H1 (cell line): Measurements from ENCODE around the gene EPHA6. TPM values are rescaled to one million over a fixed set of nuclear protein-coding genes. Genes with fewer than 3 reads are reported as not detected.

Source experiments
- BACH1 ChIP-seq: IDR thresholded peaks from 2 replicates; pipeline ENCODE4 v1.6.1; 2012; ENCODE audit warnings: low read length, improper control_type of control experiment
- NANOG ChIP-seq: IDR thresholded peaks from 2 replicates; pipeline ENCODE4 v1.6.1; 2011; ENCODE audit warnings: low read length, low read depth, mild to moderate bottlenecking, inconsistent platforms; ENCODE audit not compliant: insufficient read depth, poor library complexity, severe bottlenecking
- PHF8 ChIP-seq: fragments of 200-600 bp; sonication (generic); conservative IDR thresholded peaks from 2 replicates; pipeline ENCODE4 v1.7.1; 2012; ENCODE audit warnings: low read depth, mild to moderate bottlenecking, inconsistent platforms, low read length, moderate library complexity
- SP2 ChIP-seq: IDR thresholded peaks from 2 replicates; pipeline ENCODE4 v1.6.1; 2012; ENCODE audit warnings: mild to moderate bottlenecking, low read length, inconsistent platforms
- polyA plus RNA-seq, 7 experiments: library from polyadenylated mRNA; depleted of rRNA in 3 of 7; stranded (reverse) in 5 of 7; unstranded in 2 of 7; fragments of >200 nt in 5 of 7; fragments of 200-250 nt in 2 of 7; gene quantifications; 1 replicate in 5 of 7; 2 replicates in 1 of 7; 4 replicates in 1 of 7; pipeline versions ENCODE4 v1.2.1 to v1.2.3, GENCODE V29; 2011 to 2013; ENCODE audit warnings: missing spikeins in 2 of 7, mixed read lengths in 2 of 7
- total RNA-seq: library from RNA; stranded (reverse); fragmentation: NEBNext Ultra II Directional; extraction: Animal tissue kit (Norgen Biotek cat#: 25700); gene quantifications from 2 replicates; pipeline ENCODE4 v1.2.1, GENCODE V29; 2021
- TF ChIP-seq, protein P1 (sequence below): fragments of 300-600 bp; sonication (generic); IDR thresholded peaks from 2 replicates; pipeline ENCODE4 v1.7.1; 2012; ENCODE audit warnings: low read length, moderate library complexity, mild to moderate bottlenecking, inconsistent platforms; ENCODE audit not compliant: insufficient replicate concordance
- TF ChIP-seq, protein P2 (sequence below), 3 experiments: IDR thresholded peaks; 1 replicate in 2 of 3; 2 replicates in 1 of 3; pipeline versions ENCODE4 v1.5.1 to v1.6.1; 2011; ENCODE audit warnings: low read length in 3 of 3, mild to moderate bottlenecking in 3 of 3, inconsistent platforms in 2 of 3, low read depth in 1 of 3, moderate library complexity in 1 of 3; ENCODE audit not compliant: insufficient read depth in 1 of 3; ENCODE audit errors: control extremely low read depth in 1 of 3

Gene EPHA6
- total and polyA plus RNA-seq, 2 of the 8 experiments (the other 6 are each of a cell fraction or from before 2014, with no cell fraction given): 0.83 to 3.2 TPM

DNA sequence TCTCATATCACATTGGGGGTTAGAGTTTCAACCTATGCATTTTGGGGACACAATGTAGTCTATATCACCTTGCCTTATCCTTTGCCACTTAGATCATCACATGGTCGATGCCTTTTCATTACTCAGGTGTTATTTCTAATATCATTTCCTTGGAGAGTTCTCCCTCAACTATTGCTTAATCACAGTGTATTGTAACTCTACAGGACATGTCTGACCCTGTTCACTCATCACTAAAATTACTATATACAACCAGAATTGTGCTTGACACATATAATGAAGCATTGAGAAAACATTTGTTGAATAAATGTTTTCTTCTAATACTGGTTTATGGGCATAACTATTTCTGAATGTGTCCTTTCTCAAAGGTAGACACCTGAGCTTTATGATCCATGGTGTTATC, 207.4 kb downstream of the EPHA6 start (continued):
- TF ChIP-seq, protein P1, sequence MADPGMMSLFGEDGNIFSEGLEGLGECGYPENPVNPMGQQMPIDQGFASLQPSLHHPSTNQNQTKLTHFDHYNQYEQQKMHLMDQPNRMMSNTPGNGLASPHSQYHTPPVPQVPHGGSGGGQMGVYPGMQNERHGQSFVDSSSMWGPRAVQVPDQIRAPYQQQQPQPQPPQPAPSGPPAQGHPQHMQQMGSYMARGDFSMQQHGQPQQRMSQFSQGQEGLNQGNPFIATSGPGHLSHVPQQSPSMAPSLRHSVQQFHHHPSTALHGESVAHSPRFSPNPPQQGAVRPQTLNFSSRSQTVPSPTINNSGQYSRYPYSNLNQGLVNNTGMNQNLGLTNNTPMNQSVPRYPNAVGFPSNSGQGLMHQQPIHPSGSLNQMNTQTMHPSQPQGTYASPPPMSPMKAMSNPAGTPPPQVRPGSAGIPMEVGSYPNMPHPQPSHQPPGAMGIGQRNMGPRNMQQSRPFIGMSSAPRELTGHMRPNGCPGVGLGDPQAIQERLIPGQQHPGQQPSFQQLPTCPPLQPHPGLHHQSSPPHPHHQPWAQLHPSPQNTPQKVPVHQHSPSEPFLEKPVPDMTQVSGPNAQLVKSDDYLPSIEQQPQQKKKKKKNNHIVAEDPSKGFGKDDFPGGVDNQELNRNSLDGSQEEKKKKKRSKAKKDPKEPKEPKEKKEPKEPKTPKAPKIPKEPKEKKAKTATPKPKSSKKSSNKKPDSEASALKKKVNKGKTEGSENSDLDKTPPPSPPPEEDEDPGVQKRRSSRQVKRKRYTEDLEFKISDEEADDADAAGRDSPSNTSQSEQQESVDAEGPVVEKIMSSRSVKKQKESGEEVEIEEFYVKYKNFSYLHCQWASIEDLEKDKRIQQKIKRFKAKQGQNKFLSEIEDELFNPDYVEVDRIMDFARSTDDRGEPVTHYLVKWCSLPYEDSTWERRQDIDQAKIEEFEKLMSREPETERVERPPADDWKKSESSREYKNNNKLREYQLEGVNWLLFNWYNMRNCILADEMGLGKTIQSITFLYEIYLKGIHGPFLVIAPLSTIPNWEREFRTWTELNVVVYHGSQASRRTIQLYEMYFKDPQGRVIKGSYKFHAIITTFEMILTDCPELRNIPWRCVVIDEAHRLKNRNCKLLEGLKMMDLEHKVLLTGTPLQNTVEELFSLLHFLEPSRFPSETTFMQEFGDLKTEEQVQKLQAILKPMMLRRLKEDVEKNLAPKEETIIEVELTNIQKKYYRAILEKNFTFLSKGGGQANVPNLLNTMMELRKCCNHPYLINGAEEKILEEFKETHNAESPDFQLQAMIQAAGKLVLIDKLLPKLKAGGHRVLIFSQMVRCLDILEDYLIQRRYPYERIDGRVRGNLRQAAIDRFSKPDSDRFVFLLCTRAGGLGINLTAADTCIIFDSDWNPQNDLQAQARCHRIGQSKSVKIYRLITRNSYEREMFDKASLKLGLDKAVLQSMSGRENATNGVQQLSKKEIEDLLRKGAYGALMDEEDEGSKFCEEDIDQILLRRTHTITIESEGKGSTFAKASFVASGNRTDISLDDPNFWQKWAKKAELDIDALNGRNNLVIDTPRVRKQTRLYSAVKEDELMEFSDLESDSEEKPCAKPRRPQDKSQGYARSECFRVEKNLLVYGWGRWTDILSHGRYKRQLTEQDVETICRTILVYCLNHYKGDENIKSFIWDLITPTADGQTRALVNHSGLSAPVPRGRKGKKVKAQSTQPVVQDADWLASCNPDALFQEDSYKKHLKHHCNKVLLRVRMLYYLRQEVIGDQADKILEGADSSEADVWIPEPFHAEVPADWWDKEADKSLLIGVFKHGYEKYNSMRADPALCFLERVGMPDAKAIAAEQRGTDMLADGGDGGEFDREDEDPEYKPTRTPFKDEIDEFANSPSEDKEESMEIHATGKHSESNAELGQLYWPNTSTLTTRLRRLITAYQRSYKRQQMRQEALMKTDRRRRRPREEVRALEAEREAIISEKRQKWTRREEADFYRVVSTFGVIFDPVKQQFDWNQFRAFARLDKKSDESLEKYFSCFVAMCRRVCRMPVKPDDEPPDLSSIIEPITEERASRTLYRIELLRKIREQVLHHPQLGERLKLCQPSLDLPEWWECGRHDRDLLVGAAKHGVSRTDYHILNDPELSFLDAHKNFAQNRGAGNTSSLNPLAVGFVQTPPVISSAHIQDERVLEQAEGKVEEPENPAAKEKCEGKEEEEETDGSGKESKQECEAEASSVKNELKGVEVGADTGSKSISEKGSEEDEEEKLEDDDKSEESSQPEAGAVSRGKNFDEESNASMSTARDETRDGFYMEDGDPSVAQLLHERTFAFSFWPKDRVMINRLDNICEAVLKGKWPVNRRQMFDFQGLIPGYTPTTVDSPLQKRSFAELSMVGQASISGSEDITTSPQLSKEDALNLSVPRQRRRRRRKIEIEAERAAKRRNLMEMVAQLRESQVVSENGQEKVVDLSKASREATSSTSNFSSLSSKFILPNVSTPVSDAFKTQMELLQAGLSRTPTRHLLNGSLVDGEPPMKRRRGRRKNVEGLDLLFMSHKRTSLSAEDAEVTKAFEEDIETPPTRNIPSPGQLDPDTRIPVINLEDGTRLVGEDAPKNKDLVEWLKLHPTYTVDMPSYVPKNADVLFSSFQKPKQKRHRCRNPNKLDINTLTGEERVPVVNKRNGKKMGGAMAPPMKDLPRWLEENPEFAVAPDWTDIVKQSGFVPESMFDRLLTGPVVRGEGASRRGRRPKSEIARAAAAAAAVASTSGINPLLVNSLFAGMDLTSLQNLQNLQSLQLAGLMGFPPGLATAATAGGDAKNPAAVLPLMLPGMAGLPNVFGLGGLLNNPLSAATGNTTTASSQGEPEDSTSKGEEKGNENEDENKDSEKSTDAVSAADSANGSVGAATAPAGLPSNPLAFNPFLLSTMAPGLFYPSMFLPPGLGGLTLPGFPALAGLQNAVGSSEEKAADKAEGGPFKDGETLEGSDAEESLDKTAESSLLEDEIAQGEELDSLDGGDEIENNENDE: no peak
- TF ChIP-seq SP2 (no peak), PHF8 (no peak), BACH1 (no peak), NANOG (no peak)
- TF ChIP-seq, protein P2, sequence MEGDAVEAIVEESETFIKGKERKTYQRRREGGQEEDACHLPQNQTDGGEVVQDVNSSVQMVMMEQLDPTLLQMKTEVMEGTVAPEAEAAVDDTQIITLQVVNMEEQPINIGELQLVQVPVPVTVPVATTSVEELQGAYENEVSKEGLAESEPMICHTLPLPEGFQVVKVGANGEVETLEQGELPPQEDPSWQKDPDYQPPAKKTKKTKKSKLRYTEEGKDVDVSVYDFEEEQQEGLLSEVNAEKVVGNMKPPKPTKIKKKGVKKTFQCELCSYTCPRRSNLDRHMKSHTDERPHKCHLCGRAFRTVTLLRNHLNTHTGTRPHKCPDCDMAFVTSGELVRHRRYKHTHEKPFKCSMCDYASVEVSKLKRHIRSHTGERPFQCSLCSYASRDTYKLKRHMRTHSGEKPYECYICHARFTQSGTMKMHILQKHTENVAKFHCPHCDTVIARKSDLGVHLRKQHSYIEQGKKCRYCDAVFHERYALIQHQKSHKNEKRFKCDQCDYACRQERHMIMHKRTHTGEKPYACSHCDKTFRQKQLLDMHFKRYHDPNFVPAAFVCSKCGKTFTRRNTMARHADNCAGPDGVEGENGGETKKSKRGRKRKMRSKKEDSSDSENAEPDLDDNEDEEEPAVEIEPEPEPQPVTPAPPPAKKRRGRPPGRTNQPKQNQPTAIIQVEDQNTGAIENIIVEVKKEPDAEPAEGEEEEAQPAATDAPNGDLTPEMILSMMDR (IDR thresholded peaks at IDR 0.05; ENCODE audit: control extremely low read depth in 1 of 3, insufficient read depth in 1 of 3, low read depth in 1 of 3, low read length in 3 of 3): no peak
- TF ChIP-seq, all 59 proteins: peak for 0
